BLaER1 treated with 17β-estradiol and CSF1 and Interleukin-3, amounts not matched to agents 10 nM and 100 nM (cell line): ENCODE data around the gene GRM7.

Experiments used
- H3K27ac ChIP-seq, 11 experiments: shearing (Covaris generic); formaldehyde crosslinking; 2 replicates each; pipeline ENCODE4 v1.8.1; 2022
- H3K27me3 ChIP-seq, 11 experiments: shearing (Covaris generic); formaldehyde crosslinking; 2 replicates each; pipeline ENCODE4 v1.8.1; 2022
- H3K36me3 ChIP-seq, 11 experiments: shearing (Covaris generic); formaldehyde crosslinking; 2 replicates each; pipeline ENCODE4 v1.8.1; 2022
- H3K4me1 ChIP-seq, 10 experiments: shearing (Covaris generic); formaldehyde crosslinking; 2 replicates each; pipeline ENCODE4 v1.8.1; 2022
- H3K4me2 ChIP-seq, 11 experiments: shearing (Covaris generic); formaldehyde crosslinking; 2 replicates each; pipeline ENCODE4 v1.8.1; 2022
- H3K4me3 ChIP-seq, 10 experiments: shearing (Covaris generic); formaldehyde crosslinking; 2 replicates each; pipeline ENCODE4 v1.8.1; 2022
- H3K9ac ChIP-seq, 11 experiments: shearing (Covaris generic); formaldehyde crosslinking; 2 replicates each; pipeline ENCODE4 v1.8.1; 2022
- H3K9me3 ChIP-seq, 11 experiments: shearing (Covaris generic); formaldehyde crosslinking; replicated peaks in 1 of 11; 2 replicates each; pipeline ENCODE4 v1.8.1; 2022
- H4K20me1 ChIP-seq, 11 experiments: shearing (Covaris generic); formaldehyde crosslinking; 2 replicates each; pipeline ENCODE4 v1.8.1; 2022
- Cebpa-rat ChIP-seq, 11 experiments: shearing (Covaris generic); IDR thresholded peaks; 2 replicates each; pipeline ENCODE4 v1.8.1; 2022

The GRM7 gene

DNA sequence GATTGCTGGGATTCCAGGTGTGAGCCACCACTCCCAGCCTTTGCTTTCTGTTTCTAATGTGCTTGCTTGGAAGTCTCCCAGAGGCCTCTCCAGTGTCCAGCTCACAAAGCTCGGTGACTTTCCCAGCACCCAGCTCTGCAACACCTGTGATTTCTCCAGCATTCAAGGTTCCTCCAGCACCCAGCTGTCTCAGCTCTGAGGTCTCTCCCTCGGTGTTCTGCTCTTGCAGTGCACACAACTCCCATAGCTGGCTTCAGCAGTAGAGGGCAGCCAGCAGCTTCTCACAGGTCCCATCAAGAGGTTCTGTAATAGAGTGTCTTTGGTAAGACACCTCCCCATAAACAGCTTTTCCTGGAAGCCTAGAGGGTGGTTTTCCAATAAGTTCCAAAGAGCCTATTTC is 75.1 kb downstream of the GRM7 start:
- H3K27ac ChIP-seq: no peak overlapping the region
- no peaks in the 10 kb centered on the region for H3K36me3 ChIP-seq

DNA sequence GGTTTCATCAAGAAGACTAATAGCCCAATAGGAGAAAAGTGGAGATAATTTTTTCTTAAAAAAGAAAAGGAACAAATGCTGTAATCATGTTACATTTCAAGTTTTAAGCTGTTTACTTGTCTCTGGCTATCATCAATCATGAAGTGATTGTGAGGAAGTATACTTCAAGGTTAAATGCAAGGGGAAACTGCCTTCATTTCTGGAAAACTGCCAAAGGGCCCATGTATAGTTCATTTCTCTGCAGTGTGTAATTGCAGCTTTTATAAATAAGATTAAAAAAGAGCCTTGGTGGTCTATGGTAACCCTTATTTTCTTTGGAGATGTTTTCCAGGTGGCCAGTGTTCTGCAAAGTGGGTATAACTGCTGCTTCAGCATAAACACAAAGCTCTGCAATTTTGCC is 101.9 kb downstream of the GRM7 start:
- no peak overlapping the region for H3K9ac ChIP-seq
- no peaks in the 10 kb centered on the region for H3K9me3 ChIP-seq
- no peaks in the 10 kb centered on the region for H4K20me1 ChIP-seq
- H3K27me3 ChIP-seq: no peaks in the 10 kb centered on the region
- H3K4me2 ChIP-seq: no peak overlapping the region
- no peak for TF ChIP-seq Cebpa-rat (IDR thresholded peaks at IDR 0.05)
- H3K4me1 ChIP-seq: no peaks in the 10 kb centered on the region
- no peak overlapping the region for H3K4me3 ChIP-seq
- H3K27ac ChIP-seq: no peak overlapping the region
- no peaks in the 10 kb centered on the region for H3K36me3 ChIP-seq

More for the DNA sequence above, 75.1 kb downstream of the GRM7 start:
- Histone ChIP-seq H3K4me1 (no peaks in the 10 kb centered on the region), H3K9me3 (no peaks in the 10 kb centered on the region), H3K9ac (no peak overlapping the region), H4K20me1 (no peaks in the 10 kb centered on the region), H3K27me3 (no peaks in the 10 kb centered on the region), H3K4me3 (no peak overlapping the region), H3K4me2 (no peak overlapping the region)
- no peak for TF ChIP-seq Cebpa-rat (IDR thresholded peaks at IDR 0.05)

DNA sequence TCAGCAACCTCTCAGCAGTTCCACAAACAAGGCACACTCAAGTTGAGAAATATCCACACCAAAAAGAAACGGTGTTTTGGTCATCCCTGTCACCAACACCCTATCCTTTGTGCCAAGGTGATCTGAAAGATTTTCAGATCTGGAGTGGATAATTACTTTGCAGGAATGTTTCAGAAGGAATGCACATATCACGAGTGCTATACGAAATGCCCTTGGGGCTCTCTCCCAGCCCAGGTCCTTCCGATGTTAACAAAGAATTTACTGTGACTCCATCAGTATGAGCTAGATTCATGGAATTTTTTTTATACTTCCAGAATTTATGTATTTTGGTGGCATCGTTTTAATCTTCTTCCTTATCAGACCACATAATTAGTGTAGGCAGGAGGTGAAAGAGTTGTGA is 105.0 kb downstream of the GRM7 start:
- H3K9ac ChIP-seq: no peak overlapping the region
- H3K4me3 ChIP-seq: no peak overlapping the region
- no peaks in the 10 kb centered on the region for H4K20me1 ChIP-seq
- TF ChIP-seq Cebpa-rat (IDR thresholded peaks at IDR 0.05): no peak
- no peaks in the 10 kb centered on the region for H3K4me1 ChIP-seq
- H3K4me2 ChIP-seq: no peak overlapping the region
- no peaks in the 10 kb centered on the region for H3K27me3 ChIP-seq
- H3K9me3 ChIP-seq: no peaks in the 10 kb centered on the region
- H3K36me3 ChIP-seq: no peaks in the 10 kb centered on the region
- no peak overlapping the region for H3K27ac ChIP-seq

DNA sequence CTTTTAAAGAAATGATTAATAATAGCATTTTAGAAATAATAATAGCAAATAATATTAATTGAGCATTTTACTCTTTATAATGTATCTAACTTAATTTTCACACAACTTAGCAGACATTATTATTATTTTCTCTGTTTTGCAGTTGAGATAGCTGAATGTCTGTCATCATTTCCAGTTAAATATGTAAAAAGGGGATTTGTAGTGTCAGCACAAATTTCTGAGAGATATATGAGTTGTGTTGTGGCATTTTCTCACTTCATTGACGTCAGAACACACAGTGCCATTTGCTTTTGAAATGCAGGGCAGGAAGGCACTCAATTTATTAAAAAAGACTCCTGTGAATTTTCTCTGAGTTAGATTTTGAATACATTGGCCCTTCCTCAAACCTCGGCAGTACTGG is 111.0 kb downstream of the GRM7 start:
- H3K36me3 ChIP-seq: no peaks in the 10 kb centered on the region
- H3K4me1 ChIP-seq: no peaks in the 10 kb centered on the region
- H3K27me3 ChIP-seq: no peaks in the 10 kb centered on the region
- no peak for TF ChIP-seq Cebpa-rat (IDR thresholded peaks at IDR 0.05)
- H4K20me1 ChIP-seq: no peaks in the 10 kb centered on the region
- no peaks in the 10 kb centered on the region for H3K9me3 ChIP-seq
- H3K27ac ChIP-seq: no peak overlapping the region
- no peak overlapping the region for H3K9ac ChIP-seq
- H3K4me2 ChIP-seq: no peak overlapping the region
- H3K4me3 ChIP-seq: no peak overlapping the region

DNA sequence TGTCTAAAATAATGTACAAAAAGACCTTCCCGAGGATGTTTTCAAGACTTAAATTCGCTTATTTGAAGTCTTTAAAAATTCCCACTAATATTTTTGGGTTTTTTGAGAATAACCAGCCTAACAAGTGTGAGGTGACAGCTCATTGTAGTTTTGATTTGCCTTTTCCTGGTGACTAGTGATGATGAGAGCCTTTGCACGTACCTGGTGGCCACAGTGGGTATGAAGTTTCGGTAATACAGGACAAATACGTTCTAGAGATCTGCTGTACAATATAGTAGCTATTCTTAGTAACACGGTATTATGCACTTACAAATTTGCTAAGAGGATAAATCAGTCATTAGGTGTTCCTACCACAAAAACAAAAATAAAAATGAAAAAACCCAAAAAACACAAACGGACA is 124.9 kb downstream of the GRM7 start:
- H3K4me1 ChIP-seq: no peaks in the 10 kb centered on the region
- H3K9ac ChIP-seq: no peak overlapping the region
- H3K4me3 ChIP-seq: no peak overlapping the region
- H3K4me2 ChIP-seq: no peak overlapping the region
- no peaks in the 10 kb centered on the region for H3K9me3 ChIP-seq
- no peaks in the 10 kb centered on the region for H4K20me1 ChIP-seq
- H3K36me3 ChIP-seq: no peaks in the 10 kb centered on the region
- no peak for TF ChIP-seq Cebpa-rat (IDR thresholded peaks at IDR 0.05)
- H3K27ac ChIP-seq: no peak overlapping the region
- H3K27me3 ChIP-seq: no peaks in the 10 kb centered on the region

DNA sequence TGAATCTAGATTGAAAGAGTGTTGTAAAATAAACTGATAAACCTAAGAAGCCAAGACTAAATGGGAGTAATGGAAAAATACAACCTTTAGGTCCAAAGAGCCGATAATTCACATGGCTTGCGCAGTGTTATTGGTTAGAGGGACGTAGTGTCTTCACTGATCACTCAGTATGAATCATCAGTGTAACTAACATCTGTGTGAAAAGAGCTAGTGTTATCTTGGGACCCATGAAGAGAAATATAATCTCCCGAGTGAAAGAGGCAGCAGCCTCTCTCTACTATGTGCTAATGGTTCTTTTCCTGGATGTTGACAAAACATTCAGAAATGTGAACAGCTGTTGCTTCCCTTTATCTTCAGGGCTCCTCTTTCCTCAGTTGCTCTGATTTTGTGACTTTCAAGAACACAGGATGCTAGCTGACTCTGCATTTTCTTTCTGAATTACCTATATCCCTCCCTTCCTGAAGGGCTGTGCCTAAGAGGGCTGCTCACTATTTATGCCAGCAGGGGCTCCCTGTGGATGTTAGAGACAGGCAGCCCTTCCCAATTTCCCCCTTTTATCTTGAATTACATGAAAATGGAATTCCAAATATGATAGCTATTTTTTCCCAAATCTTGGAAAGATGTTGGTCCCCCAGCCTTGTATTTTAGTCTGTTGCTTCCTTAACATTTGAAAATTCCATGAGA is 128.8 kb downstream of the GRM7 start:
- no peak for TF ChIP-seq Cebpa-rat (IDR thresholded peaks at IDR 0.05)
- Histone ChIP-seq H3K4me3 (no peak overlapping the region), H3K4me1 (no peaks in the 10 kb centered on the region), H4K20me1 (no peaks in the 10 kb centered on the region), H3K9me3 (no peaks in the 10 kb centered on the region), H3K27me3 (no peaks in the 10 kb centered on the region), H3K27ac (no peak overlapping the region), H3K4me2 (no peak overlapping the region), H3K9ac (no peak overlapping the region), H3K36me3 (no peaks in the 10 kb centered on the region)

DNA sequence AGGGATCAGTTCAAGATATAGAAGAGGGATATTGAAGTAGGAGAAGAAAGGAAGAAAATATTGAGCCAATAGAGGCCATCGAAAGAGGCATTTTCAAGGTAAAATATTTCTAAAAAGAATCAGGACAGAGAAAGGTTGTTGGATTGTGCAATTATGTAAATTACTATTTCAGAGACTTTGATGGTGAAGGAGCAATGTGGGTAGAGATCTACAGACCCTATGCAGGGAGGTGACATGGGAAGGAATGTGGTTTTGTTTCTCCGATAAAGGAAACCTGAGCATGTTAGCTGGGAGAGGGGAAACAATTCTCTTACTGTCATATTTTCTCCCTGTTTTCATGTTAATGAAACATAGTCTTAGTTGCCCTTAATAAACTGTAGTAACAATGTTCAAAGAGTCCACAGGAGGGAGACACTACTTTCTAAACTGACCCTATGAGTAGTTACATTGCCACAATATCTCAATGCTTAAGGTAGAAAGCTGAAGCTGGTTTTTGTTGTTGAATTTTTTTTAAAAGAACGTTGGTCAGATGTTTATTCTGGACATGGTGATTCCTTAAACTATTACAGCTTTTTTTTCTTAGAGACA is 133.3 kb downstream of the GRM7 start:
- H3K36me3 ChIP-seq: no peaks in the 10 kb centered on the region
- H3K27ac ChIP-seq: no peak overlapping the region
- H3K4me2 ChIP-seq: no peak overlapping the region
- no peak overlapping the region for H3K9ac ChIP-seq
- no peak overlapping the region for H3K4me3 ChIP-seq
- peaks cover 0 to 23% (median 12%) of the 10 kb centered on the region in 11 experiments; a peak in 17 of 22 replicates for H3K9me3 ChIP-seq
- no peaks in the 10 kb centered on the region for H3K4me1 ChIP-seq
- H4K20me1 ChIP-seq: no peaks in the 10 kb centered on the region
- TF ChIP-seq Cebpa-rat (IDR thresholded peaks at IDR 0.05): no peak
- H3K27me3 ChIP-seq: no peaks in the 10 kb centered on the region

DNA sequence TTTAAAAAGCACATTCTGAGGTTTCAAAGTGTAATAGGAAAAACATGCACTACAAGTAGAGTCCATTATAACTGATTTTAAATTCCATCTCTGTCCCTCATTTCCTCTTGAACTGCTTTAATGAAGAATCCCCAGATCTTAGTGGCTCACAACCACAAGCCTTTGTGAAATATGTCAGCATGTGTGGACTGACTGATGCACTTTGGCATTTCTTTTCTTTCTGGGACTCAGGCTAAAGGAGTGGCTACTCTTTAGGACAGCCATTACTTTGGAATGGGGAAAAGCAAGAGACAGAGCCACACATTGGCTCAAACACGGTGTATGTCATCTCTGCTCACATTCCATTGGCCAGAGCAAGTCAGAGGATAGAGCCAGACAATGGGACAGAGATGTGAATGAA is 139.6 kb downstream of the GRM7 start:
- Histone ChIP-seq H3K4me2 (no peak overlapping the region), H3K9ac (no peak overlapping the region), H4K20me1 (no peaks in the 10 kb centered on the region), H3K27ac (no peak overlapping the region), H3K27me3 (no peaks in the 10 kb centered on the region), H3K4me1 (no peaks in the 10 kb centered on the region), H3K9me3 (peaks cover 0 to 23% (median 13%) of the 10 kb centered on the region in 11 experiments; a peak in 17 of 22 replicates), H3K36me3 (no peaks in the 10 kb centered on the region), H3K4me3 (no peak overlapping the region)
- no peak for TF ChIP-seq Cebpa-rat (IDR thresholded peaks at IDR 0.05)

DNA sequence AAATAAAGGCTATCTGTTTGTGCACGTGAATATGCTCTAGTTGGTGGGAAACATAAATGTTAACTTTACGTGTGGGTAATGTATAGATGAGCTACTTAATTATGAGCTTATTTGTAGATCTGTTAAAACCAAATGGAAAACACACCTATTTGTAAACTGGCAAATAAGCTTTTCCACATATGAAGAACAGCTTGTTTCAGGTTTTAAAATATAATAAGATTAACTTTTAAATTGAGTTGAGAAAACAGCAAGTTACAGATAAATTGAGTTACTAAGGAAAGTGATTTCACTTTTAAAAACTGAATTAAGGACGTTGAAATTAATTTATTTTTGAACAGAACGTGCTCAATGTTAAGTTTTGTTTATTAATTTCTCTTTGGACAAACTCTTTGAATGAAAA is 140.5 kb downstream of the GRM7 start:
- Histone ChIP-seq H3K4me3 (no peak overlapping the region), H3K9ac (no peak overlapping the region), H3K9me3 (peaks cover 0 to 23% (median 13%) of the 10 kb centered on the region in 11 experiments; a peak in 17 of 22 replicates), H3K27ac (no peak overlapping the region), H3K27me3 (no peaks in the 10 kb centered on the region), H3K36me3 (no peaks in the 10 kb centered on the region), H3K4me2 (no peak overlapping the region), H4K20me1 (no peaks in the 10 kb centered on the region), H3K4me1 (no peaks in the 10 kb centered on the region)
- TF ChIP-seq Cebpa-rat (IDR thresholded peaks at IDR 0.05): no peak
